MM.1S (cell line): Measurements from ENCODE around the gene FGFR2.

Experiments
- CTCF ChIP-seq: fragments of 300-600 bp; sonication (generic); IDR thresholded peaks from 2 replicates; pipeline ENCODE4 v1.5.1; 2016; ENCODE audit warnings: antibody characterized with exemption, low read length, mixed read lengths
- EZH2 ChIP-seq: fragments of 300-600 bp; sonication (generic); optimal IDR thresholded peaks from 2 replicates; pipeline ENCODE3; 2017; ENCODE audit warnings: low read depth, mild to moderate bottlenecking, antibody characterized with exemption, low read length, mixed read lengths
- EZH2phosphoT487 ChIP-seq: fragments of 300-600 bp; sonication (generic); IDR thresholded peaks from 2 replicates; pipeline ENCODE4 v1.6.1; 2018; ENCODE audit warnings: antibody characterized with exemption, low read length

- no peak for TF ChIP-seq CTCF
- TF ChIP-seq EZH2phosphoT487: no peak
- TF ChIP-seq EZH2: no peak
Measured at GRCh38 chr10:121453160-121453559, 145.1 kb downstream of the FGFR2 start.
